ENCODE results near the gene TMEM272. TPM values are rescaled to one million over a fixed set of nuclear protein-coding genes. Genes with fewer than 3 reads are reported as not detected.

The TMEM272 gene
- total RNA-seq, 3 donors from 2014 or later (not counting 1 experiment from before 2014, with no cell fraction given), result 0.08 TPM; not detected in 2

GRCh38 chr13:51862957-51863356 lies 18.0 kb upstream of the TMEM272 start:
- TF ChIP-seq, protein P1, sequence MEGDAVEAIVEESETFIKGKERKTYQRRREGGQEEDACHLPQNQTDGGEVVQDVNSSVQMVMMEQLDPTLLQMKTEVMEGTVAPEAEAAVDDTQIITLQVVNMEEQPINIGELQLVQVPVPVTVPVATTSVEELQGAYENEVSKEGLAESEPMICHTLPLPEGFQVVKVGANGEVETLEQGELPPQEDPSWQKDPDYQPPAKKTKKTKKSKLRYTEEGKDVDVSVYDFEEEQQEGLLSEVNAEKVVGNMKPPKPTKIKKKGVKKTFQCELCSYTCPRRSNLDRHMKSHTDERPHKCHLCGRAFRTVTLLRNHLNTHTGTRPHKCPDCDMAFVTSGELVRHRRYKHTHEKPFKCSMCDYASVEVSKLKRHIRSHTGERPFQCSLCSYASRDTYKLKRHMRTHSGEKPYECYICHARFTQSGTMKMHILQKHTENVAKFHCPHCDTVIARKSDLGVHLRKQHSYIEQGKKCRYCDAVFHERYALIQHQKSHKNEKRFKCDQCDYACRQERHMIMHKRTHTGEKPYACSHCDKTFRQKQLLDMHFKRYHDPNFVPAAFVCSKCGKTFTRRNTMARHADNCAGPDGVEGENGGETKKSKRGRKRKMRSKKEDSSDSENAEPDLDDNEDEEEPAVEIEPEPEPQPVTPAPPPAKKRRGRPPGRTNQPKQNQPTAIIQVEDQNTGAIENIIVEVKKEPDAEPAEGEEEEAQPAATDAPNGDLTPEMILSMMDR (IDR thresholded peaks at IDR 0.05), result no peak
- Mint-ChIP-seq H3K9me3 (no peaks in the 10 kb centered on the region), H3K4me3 (no peak overlapping the region), H3K4me1 (peaks cover 0 to 5% of the 10 kb centered on the region in 2 donors), H3K36me3 (no peaks in the 10 kb centered on the region), H3K27me3 (ENCODE audit: low read depth in 2 of 2) (peaks cover 14 to 32% of the 10 kb centered on the region in 2 donors), H3K27ac (no peak overlapping the region)
- Histone ChIP-seq H3K4me1 (ENCODE audit: control insufficient read depth, insufficient read depth, low read length) (no peaks in the 10 kb centered on the region), H3K27ac (ENCODE audit: low read length) (no peak overlapping the region), H3K9me3 (ENCODE audit: control insufficient read depth, insufficient read depth, low read length) (no peaks in the 10 kb centered on the region), H3K4me3 (ENCODE audit: low read length) (no peak overlapping the region), H3K36me3 (ENCODE audit: control insufficient read depth, insufficient read depth, low read length) (no peaks in the 10 kb centered on the region), H3K27me3 (ENCODE audit: control insufficient read depth, insufficient read depth, low read length) (no peaks in the 10 kb centered on the region)
- DNase-seq, result peak in 1 of 2 donors; percentile 15
- intact Hi-C loops (cut with micrococcal nuclease), result no loop called here
- no peak for ATAC-seq
- 37% methylated on average over 7 of the region's 7 CpGs for WGBS (ENCODE audit: insufficient coverage)

DNA sequence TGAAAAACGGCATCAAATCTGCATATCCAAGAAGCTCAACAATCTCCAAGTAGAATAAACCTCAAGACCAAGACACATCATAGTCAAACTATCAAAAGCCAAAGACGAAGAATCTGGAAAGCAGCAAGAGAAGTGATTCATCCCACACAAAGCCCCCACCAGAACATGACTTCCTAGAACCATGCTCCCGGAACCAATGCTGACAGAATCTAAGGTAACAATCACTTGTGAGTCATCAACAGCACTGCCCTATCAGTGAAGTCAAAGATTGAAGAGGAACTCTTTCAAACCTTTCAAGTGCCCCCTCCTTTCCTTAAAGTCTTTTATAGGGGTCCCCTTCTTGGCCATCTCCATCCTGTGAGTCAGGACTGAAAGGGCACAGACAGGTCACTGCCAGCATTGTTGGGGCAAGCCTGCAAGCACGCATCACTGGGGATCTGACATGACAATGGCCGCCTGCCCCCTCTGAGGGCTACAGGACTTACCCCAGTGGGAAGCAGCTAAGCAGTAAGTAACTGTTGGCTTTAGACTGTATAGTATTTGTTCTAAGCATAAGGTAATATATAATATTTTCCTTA lies 16.8 kb upstream of the TMEM272 start, which contains the start of gene CCDC70:
TSS of gene CCDC70 (plus strand) at position 247 of the 578 bp plus-strand sequence. CDS start 3,443 bp downstream, outside the sequence.
- ATAC-seq (no peak), DNase-seq (no peak)
- Mint-ChIP-seq H3K4me3 (no peak within 1 kb of the TSS), H3K9me3 (no peaks in the 10 kb centered on the region), H3K36me3 (no peaks in the 10 kb centered on the region), H3K27me3 (ENCODE audit: low read depth in 2 of 2) (peaks cover 16 to 39% of the 10 kb centered on the region in 2 donors), H3K4me1 (peaks cover 0 to 5% of the 10 kb centered on the region in 2 donors), H3K27ac (no peak within 1 kb of the TSS)
- H3K4me1 ChIP-seq (ENCODE audit: control insufficient read depth, insufficient read depth, low read length), result no peaks in the 10 kb centered on the region
- H3K27me3 ChIP-seq (ENCODE audit: control insufficient read depth, insufficient read depth, low read length), result no peaks in the 10 kb centered on the region
- H3K9me3 ChIP-seq (ENCODE audit: control insufficient read depth, insufficient read depth, low read length), result no peaks in the 10 kb centered on the region
- H3K36me3 ChIP-seq (ENCODE audit: control insufficient read depth, insufficient read depth, low read length), result no peaks in the 10 kb centered on the region
- H3K4me3 ChIP-seq (ENCODE audit: low read length), result no peak within 1 kb of the TSS
- no peak within 1 kb of the TSS for H3K27ac ChIP-seq (ENCODE audit: low read length)
- TF ChIP-seq, protein P1 (IDR thresholded peaks at IDR 0.05), result no peak
- intact Hi-C loops (cut with micrococcal nuclease), result no loop called here
- WGBS (ENCODE audit: insufficient coverage), result 85% methylated on average over 5 of the region's 5 CpGs

- ATAC-seq (no peak), DNase-seq (no peak)
- H3K36me3 ChIP-seq (ENCODE audit: control insufficient read depth, insufficient read depth, low read length), result no peaks in the 10 kb centered on the region
- H3K27me3 ChIP-seq (ENCODE audit: control insufficient read depth, insufficient read depth, low read length), result no peaks in the 10 kb centered on the region
- Mint-ChIP-seq H3K4me1 (peaks cover 0 to 5% of the 10 kb centered on the region in 2 donors), H3K4me3 (no peak overlapping the region), H3K27ac (no peak overlapping the region), H3K27me3 (ENCODE audit: low read depth in 2 of 2) (peaks cover 15 to 46% of the 10 kb centered on the region in 2 donors), H3K9me3 (no peaks in the 10 kb centered on the region), H3K36me3 (no peaks in the 10 kb centered on the region)
- no peaks in the 10 kb centered on the region for H3K9me3 ChIP-seq (ENCODE audit: control insufficient read depth, insufficient read depth, low read length)
- WGBS (ENCODE audit: insufficient coverage), result 95% methylated on average over 10 of the region's 11 CpGs
- no peak overlapping the region for H3K27ac ChIP-seq (ENCODE audit: low read length)
- intact Hi-C loops (cut with micrococcal nuclease), result no loop called here
- H3K4me1 ChIP-seq (ENCODE audit: control insufficient read depth, insufficient read depth, low read length), result no peaks in the 10 kb centered on the region
- H3K4me3 ChIP-seq (ENCODE audit: low read length), result no peak overlapping the region
- TF ChIP-seq, protein P1 (IDR thresholded peaks at IDR 0.05), result no peak
Measured at GRCh38 chr13:51858433-51859247, 13.7 kb upstream of the TMEM272 start.
